Stimulated activated CD4-positive, alpha-beta T cell treated with anti-CD3 and anti-CD28 coated beads, Interleukin-2, amount 100 ng/mL, for 4 hours (primary cell): Measurements from ENCODE around the gene FAM222A.

Source experiments
- DNase-seq: peaks from one replicate; pipeline ENCODE4 v3.0.0-alpha.2; 2020; ENCODE audit warnings: low read depth

FAM222A gene

GRCh38 chr12:109773384-109774011 lies 59.9 kb downstream of the FAM222A start:
- DNase-seq, result no peak

GRCh38 chr12:109775172-109775881 lies 61.7 kb downstream of the FAM222A start:
- peak; percentile 52 for DNase-seq

GRCh38 chr12:109776624-109777023 lies 63.0 kb downstream of the FAM222A start:
- no peak for DNase-seq

- DNase-seq, result peak; percentile 4
Measured at GRCh38 chr12:109777544-109777943, 63.9 kb downstream of the FAM222A start.

GRCh38 chr12:109778684-109779083 lies 65.1 kb downstream of the FAM222A start:
- no peak for DNase-seq

- DNase-seq, result no peak
Measured at GRCh38 chr12:109779382-109779781, 65.8 kb downstream of the FAM222A start.

- no peak for DNase-seq
Measured at GRCh38 chr12:109781668-109782325, 68.2 kb downstream of the FAM222A start.

- no peak for DNase-seq
Measured at GRCh38 chr12:109782326-109782703, 68.7 kb downstream of the FAM222A start.

- no peak for DNase-seq
Measured at GRCh38 chr12:109783135-109783964, 69.7 kb downstream of the FAM222A start.

- no peak for DNase-seq
Measured at GRCh38 chr12:109783965-109784244, 70.3 kb downstream of the FAM222A start.

GRCh38 chr12:109785854-109786253 lies 72.2 kb downstream of the FAM222A start:
- no peak for DNase-seq

- no peak for DNase-seq
Measured at GRCh38 chr12:109786799-109787198, 73.2 kb downstream of the FAM222A start.

- DNase-seq, result no peak
Measured at GRCh38 chr12:109789526-109790048, 76.0 kb downstream of the FAM222A start.

- no peak for DNase-seq
Measured at GRCh38 chr12:109792992-109793391, 79.4 kb downstream of the FAM222A start.

- DNase-seq, result no peak
Measured at GRCh38 chr12:109793411-109793810, 79.8 kb downstream of the FAM222A start.

GRCh38 chr12:109793826-109794501 lies 80.3 kb downstream of the FAM222A start:
- no peak for DNase-seq

- no peak for DNase-seq
Measured at GRCh38 chr12:109795023-109795422, 81.4 kb downstream of the FAM222A start.

- DNase-seq, result no peak
Measured at GRCh38 chr12:109796057-109796456, 82.4 kb downstream of the FAM222A start.

GRCh38 chr12:109797905-109798669 lies 84.5 kb downstream of the FAM222A start:
- no peak for DNase-seq

GRCh38 chr12:109798691-109799090 lies 85.1 kb downstream of the FAM222A start:
- DNase-seq, result no peak

GRCh38 chr12:109800536-109800935 lies 86.9 kb downstream of the FAM222A start:
- DNase-seq, result no peak
